NCI-H128 (cell line): ENCODE data around the gene RABIF.
A peak's percentile ranks its signal among the peaks of the same experiment; 100 is the strongest.
"Not testable (repeated sequence)": the region's sequence is repeated elsewhere in the genome, so short reads cannot be mapped to it uniquely, and the experiment has no call there.

Source experiments
- DNase-seq: peaks from one replicate; lab custom pipeline; 2025; ENCODE audit not compliant: unreplicated experiment; lab: John Stamatoyannopoulos, UW

RABIF gene

GRCh38 chr1:202888531-202889360 is at the start of gene RABIF:
Gene RABIF, minus strand, starts transcription at chr1:202889149. Its CDS starts 51 bp downstream, at chr1:202889098.
- peak; percentile 99 for DNase-seq

- no peak for DNase-seq
Measured at GRCh38 chr1:202938287-202938925, 49.5 kb upstream of the RABIF start.

- DNase-seq, result not testable (repeated sequence)
Measured at GRCh38 chr1:202936409-202936808, 47.5 kb upstream of the RABIF start.

- no peak for DNase-seq
Measured at GRCh38 chr1:202935844-202936243, 46.9 kb upstream of the RABIF start.

- no peak for DNase-seq
Measured at GRCh38 chr1:202934755-202935154, 45.8 kb upstream of the RABIF start.

GRCh38 chr1:202932476-202932875 is 43.5 kb upstream of the RABIF start:
- no peak for DNase-seq

- DNase-seq, result peak; percentile 97
Measured at GRCh38 chr1:202926581-202927491, 37.9 kb upstream of the RABIF start, which contains the start of gene KLHL12. Gene KLHL12, minus strand, starts transcription at chr1:202927234. Its CDS starts 2,072 bp downstream, at chr1:202925162.

- DNase-seq, result no peak
Measured at GRCh38 chr1:202923533-202923932, 34.6 kb upstream of the RABIF start.

GRCh38 chr1:202919615-202920014 is 30.7 kb upstream of the RABIF start:
- DNase-seq, result no peak

GRCh38 chr1:202915146-202915545 is 26.2 kb upstream of the RABIF start:
- no peak for DNase-seq

GRCh38 chr1:202912476-202912875 is 23.5 kb upstream of the RABIF start:
- DNase-seq, result not testable (repeated sequence)

GRCh38 chr1:202909494-202909893 is 20.5 kb upstream of the RABIF start:
- DNase-seq, result no peak

- no peak for DNase-seq
Measured at GRCh38 chr1:202908998-202909397, 20.0 kb upstream of the RABIF start.

- DNase-seq, result no peak
Measured at GRCh38 chr1:202905331-202905730, 16.4 kb upstream of the RABIF start.

- DNase-seq, result not testable (repeated sequence)
Measured at GRCh38 chr1:202903808-202904207, 14.9 kb upstream of the RABIF start.

GRCh38 chr1:202901555-202901954 is 12.6 kb upstream of the RABIF start:
- DNase-seq, result no peak

- no peak for DNase-seq
Measured at GRCh38 chr1:202892501-202892900, 3.6 kb upstream of the RABIF start.

GRCh38 chr1:202890392-202890791 is 1.4 kb upstream of the RABIF start:
- DNase-seq, result no peak

GRCh38 chr1:202888221-202888530 is 773 bp downstream of the RABIF start:
- DNase-seq, result no peak

- no peak for DNase-seq
Measured at GRCh38 chr1:202880961-202881460, 7.9 kb downstream of the RABIF start.

- no peak for DNase-seq
Measured at GRCh38 chr1:202880062-202880461, 8.9 kb downstream of the RABIF start.
